GM21390 (cell line): ENCODE measurements around the gene GALNT15.

ENCODE experiments used
- ATAC-seq: cut with Tn5 transposase; IDR thresholded peaks from one replicate; pipeline ENCODE4 v1.9.1; 2021; ENCODE audit not compliant: unreplicated experiment

Gene GALNT15

DNA sequence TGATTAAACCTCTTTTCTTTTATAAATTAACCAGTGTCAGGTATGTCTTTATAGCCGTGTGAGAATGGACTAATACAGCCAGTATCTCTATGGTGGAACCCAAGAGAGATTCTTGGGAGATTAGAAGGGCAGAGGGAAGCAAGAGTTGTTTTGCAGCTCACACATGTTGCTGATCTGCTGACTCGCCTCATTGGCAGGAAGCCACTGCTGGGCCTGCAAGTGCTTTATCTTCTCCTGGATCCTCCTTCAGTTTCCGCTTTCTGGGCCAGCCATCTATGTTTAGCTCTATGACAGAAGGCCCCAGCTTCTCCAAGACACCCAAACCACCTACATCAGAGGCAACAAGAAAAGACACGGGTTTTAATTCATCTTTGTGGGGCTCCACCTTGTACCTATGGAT lies 23.4 kb upstream of the GALNT15 start:
- no peak for ATAC-seq

DNA sequence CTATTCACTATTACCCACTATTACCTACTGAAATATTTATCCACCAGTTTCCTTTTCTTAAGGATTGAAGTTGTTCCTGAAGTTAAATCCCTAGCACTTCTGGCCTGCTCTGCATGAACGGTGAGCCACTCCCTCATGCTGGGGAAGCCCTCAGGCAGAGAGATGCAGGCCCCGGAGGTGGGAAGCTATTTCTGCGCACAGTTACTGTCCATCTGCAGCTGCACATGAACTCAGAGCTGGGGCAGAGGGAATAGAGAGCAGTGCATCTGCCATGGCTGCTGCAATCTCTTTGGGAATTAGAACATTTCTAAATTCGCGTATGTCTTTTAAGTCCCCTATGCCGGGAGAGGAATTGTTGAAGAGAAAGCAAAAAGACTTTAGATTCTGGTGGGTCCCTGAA lies 6.3 kb upstream of the GALNT15 start:
- ATAC-seq: no peak

DNA sequence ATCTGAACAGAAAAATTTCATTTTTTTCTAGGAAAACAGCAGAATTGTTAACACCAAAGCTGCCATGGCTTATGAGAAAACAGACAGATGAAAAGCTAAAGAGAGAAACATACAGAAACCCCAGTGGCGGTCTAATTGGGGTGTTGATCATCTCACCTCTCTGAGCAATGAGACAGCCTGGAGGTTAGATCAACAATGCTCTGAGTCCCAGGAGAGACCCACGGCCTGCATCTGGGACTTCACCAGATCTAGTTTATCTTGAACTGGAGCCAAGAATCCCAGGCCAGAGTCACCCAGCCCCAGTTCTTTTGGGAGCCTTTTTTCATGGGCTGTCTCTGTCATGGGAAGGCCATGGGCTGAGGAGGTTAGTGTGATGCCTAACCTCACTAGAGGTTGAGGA lies 3.5 kb upstream of the GALNT15 start:
- ATAC-seq: no peak

DNA sequence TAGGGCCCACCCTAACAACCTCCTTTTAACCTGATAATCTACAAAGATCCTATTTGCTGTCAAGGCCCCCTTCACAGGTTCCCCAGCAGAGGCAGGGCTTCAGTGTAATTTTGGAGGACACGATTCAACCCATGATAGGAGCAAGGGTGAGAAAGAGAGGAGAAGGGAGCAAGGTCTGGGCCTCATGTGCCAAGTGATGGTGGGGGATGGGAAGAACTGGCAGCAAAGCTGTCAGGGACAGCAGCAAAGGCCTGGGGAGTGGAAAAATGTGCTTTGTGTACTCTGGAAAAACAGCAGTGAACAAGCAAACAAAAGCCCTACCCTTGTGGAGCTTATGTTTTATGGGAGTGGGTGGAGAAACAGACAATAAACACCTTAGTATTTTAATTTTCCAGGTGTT lies 2.7 kb upstream of the GALNT15 start:
- no peak for ATAC-seq

DNA sequence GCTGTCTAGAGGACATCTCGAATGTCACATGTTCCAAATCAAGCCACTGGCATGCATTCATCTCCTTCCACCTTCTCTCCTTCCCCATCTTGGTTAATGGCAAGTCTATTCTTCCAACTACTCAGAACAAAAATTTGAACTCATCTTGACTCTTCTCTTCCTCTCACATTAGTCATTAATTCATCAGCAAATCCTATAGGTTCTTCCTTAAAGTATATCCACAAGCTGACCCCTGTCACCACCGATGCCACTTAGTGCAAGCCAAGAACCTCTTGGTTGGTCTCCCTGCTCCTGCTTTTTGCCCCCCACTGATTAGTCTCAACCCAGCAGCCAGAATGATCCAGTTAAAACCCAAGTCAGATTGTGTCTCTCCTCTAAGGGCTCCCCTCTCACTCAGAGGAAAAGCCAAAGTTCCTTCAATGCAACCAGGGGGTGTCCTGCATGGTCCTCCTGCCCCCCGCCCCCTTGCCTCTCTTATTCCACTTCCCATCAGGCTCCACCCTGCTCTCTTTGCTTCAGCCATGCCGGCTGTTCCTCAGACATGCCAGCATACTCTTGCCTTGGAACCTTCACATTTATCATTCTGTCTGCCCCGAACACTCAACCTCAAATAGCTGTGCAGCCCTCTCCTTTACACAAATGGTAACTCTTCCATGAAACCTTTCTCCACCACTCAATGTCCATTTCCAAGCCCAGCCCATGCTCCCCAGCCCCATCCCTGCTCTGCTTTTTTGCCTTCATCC lies 1.0 kb upstream of the GALNT15 start:
- no peak for ATAC-seq

DNA sequence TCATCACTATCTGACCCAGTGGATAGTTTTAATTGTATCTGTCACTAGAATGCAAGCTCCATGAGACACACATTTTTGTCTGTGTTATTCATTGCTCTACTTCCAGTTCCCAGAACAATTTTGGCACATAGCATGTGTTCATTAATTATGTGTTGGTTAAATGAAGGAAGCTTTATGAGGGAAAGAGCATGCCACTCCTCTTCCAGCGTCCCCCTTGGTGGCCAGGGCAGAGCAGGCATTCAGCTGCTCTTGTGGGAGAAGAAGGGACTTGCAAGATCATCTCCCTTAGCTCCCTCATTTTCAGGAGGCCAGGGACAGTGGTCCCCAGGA lies 489 bp upstream of the GALNT15 start:
- ATAC-seq: no peak

DNA sequence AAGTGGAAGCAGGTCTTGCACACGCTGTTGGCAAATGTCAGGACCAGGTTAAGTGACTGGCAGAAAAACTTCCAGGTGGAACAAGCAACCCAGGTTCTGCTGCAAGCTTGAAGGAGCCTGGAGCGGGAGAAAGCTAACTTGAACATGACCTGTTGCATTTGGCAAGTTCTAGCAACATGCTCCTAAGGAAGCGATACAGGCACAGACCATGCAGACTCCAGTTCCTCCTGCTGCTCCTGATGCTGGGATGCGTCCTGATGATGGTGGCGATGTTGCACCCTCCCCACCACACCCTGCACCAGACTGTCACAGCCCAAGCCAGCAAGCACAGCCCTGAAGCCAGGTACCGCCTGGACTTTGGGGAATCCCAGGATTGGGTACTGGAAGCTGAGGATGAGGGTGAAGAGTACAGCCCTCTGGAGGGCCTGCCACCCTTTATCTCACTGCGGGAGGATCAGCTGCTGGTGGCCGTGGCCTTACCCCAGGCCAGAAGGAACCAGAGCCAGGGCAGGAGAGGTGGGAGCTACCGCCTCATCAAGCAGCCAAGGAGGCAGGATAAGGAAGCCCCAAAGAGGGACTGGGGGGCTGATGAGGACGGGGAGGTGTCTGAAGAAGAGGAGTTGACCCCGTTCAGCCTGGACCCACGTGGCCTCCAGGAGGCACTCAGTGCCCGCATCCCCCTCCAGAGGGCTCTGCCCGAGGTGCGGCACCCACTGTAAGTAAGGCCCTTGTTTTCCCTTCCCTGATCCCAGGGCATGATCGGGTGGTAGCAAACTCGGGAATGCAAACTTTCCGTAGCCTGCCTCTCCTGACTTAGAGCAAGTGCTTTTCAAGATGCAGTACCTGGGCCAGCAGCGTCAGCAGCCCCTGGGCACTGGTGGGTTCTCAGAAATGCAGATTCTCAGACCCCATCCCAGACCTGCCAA lies 759 bp downstream of the GALNT15 start:
- ATAC-seq: no peak

DNA sequence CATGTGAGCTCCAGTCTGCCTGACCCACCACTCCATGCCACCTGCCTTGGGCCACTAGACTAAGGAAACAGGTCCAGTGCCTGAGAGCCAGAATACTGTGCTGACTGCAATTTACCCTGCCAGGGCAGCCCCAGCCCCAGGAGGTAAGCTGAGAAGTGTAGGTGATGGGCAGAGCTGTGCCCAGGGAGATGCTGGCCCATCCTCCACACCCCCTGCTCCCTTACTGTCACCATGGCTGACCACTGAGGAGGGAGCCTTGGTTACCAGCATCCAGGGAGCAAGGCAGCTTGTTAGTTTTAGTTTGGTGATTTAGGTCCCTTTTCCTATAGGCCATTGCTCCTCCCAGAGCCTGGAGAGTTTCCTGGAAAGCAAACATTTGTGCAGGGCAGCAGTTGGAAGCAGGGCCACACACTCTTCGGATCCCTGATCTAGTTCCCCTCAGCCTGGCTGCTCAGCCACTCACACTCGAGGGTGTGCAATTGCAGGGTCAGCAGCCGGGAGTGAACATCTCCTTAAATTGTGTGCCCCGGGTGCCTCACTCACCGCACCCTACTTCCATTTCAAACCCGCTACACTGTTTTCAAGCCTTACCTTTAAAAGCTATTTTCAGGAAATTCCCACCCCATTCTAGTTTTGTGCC lies 2.0 kb downstream of the GALNT15 start:
- ATAC-seq: no peak

DNA sequence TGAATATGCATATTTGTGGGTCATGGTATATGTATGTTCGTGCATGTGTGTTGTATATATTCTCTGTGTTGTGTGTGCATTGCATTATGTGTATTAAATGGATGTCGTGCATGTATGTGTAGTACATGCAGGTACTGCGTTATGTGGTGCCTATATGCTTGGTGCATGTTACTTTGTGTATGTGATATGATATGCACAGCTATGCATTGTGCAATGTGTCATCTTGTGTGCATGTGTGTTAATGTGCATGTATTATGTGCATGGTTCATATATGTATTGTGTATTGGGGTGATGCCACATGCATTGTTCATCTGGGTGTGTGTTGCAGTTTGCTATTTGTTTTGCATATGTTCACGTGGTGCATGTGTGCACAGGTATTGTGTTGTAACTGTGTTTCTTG lies 2.9 kb downstream of the GALNT15 start:
- ATAC-seq: no peak

DNA sequence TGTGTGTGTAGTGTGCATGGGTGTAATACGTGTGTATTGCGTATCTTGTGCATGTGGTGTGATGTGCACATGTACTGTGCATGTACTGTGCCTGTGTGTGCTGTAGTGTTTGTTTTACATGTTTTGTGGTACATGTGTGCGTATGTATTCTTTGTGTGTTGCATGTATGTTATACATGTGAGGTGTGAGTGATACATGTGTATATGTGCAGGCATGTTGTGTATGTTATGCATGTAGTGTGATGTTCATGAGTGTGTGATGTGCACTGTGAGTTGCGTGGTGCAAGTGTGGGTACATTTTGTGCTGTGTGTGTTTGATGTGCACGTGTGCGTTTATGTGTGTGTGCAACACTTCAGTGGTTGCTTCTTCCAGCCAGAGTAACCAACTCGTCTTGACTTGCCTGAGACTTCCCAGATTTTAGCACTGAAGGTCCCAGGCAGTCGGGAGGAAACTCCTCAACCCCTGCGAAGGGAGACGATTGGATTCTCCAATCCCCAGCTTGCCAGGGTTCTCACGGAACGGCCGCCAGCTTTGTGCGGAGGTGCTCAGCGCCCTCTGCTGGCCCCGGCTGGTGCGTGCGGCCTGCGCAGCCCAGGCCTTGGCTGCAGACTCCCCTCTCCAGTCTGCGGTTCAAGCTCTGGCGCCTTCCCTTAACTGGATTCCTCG lies 3.6 kb downstream of the GALNT15 start:
- ATAC-seq: peak; percentile 82

DNA sequence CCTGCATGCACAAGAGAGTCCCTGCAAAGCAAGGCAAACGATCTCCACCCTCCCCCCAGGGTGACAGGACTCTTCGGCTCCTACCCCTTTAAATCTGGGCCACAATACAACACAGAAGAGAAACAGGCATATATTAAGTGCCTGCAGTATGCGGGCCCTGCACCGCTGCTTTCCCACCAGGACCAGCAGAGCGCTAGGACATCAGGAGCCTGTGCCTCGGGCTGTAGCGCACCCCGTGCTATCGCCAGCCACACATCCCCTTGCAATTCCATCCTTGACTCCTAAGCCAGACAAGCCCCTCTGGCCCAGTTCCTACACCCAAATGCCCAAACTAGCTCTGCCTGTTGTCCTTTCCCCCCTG lies 4.1 kb downstream of the GALNT15 start:
- peak; percentile 20 for ATAC-seq

DNA sequence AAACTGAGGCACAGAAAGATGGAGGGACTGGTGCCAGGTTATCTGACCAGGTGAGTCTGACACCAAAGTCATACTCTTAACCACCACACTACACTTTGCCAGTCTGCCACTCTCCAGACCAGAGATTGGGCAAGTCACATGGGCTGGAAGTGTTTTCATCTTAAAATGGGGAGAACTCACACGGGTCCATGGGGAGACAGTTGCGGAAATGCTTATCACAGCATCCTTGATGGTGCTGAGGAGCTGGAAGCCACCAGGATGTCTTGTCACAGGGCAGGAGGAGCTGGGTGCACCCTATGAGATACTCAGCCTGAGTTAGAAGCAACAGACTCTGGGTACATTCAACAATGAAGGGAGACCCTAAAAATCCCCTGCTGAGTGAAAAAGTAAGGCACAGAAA lies 4.8 kb downstream of the GALNT15 start:
- ATAC-seq: no peak

DNA sequence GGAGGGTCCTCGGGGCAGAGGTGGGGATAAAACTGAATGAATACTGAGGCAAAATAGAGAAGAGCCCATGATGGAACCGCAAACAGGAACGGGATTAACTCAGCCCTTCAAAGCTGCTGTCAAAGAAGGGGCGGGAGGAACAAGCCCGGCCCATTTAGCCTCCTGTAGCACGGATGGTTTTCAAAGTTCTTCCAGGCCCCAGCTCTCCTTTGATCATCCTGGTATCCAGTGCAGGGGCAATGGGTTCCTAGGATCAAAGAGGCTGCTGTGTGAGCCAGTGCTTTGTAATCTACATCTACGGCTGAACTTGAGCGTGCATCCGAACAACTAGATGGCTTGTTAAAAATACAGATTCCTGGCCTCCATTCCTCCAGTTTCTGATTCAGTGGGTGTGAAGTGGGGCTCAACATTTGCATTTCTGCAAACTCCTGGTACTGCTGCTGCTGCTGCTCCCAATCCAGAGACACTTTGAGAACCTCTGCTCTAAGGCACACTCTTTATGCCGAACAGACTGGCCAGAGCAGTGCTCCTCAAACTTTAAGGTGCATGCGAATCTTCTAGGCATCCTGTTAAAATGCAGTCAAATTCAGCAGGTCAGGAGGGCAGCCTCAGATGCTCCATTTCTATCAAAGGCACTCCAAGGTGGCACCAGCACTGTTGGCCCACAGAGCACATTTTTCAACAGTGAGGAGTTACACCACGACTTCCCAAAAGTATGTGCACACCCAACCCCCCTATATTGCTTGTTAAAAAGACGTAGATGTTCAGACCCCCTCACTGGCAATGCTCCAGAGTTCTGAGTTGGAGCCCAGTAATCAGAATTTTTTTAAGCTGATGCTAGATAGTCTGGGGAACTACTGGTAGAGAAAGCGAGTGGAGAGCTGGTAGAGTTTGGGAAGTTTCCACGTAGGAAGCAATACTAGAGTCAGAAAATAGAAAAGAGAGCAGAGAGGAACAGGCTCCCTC lies 5.6 kb downstream of the GALNT15 start:
- no peak for ATAC-seq

DNA sequence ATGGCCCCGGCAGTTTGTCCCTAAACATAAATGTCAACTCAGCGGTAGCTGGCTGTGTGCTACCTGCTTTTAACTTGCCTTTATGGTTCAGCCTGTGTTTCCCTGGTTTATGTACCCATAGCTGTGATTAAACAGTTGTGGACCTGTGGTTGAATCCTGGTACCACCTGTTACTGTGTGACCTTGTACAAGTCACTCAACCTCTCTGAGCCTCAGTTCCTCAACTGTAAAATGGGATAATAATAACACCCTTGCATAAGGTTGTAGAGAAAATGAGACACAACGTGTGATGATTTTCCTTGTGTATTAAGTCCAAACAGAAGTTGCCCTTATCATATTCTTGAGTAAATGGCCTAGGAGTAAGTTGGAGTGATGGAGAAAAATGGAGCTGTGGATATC lies 6.3 kb downstream of the GALNT15 start:
- no peak for ATAC-seq

DNA sequence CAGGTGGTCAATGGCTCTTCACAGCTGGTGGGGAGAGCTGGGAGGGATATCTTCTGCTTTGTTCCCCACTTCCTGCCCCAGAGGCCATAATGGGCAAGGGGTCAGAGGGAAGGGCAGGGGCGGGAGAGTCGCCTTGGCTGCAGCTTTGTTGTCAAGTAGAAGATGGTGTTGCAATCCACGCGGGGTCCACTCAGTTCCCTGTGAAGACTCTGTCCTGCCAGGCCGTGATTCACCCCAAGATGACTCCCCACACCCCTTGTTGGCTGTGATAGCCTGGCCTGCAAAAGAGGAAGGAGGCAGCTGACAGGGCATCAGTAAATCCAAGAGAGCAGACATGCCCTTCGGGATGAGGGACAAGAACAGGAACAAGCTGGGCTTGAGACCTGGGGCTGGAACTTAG lies 6.9 kb downstream of the GALNT15 start:
- ATAC-seq: no peak

DNA sequence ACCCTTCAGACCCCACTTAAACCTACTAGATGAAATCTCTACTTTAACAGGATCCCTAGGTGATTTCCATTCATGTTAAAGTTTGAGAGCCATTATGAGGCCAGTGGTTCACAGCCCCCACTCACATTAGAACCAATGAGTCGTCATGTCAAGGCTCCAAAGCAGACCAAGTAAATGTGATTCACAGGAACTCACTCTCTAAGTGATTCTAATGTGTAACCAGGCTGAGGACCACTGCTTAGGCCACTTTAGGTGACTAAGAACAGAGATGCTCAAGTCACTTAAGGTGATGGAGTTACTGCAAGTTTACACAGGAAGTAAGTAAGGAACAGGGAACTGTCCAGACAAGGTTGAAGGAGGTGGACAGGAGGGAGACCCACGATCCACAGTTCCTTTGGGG lies 7.7 kb downstream of the GALNT15 start:
- ATAC-seq: no peak

DNA sequence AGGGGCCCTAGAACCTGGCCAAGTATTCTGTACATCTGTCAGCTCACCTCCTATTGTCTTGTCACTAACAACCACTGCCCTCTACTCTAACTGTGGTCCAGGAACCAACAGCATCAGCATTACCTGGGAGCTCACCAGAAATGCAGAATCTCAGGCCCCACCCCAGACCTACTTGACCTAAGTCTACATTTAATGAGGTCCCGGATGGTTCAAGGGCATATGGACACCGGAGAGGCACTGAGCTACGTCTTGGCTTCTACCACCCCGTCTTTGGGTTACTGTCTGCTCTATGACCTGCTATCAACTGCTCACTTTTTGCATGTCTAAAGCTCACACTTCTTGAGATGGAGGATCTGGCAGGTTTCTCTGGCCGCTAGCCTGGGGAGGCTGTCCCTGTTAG lies 8.1 kb downstream of the GALNT15 start:
- ATAC-seq: no peak

DNA sequence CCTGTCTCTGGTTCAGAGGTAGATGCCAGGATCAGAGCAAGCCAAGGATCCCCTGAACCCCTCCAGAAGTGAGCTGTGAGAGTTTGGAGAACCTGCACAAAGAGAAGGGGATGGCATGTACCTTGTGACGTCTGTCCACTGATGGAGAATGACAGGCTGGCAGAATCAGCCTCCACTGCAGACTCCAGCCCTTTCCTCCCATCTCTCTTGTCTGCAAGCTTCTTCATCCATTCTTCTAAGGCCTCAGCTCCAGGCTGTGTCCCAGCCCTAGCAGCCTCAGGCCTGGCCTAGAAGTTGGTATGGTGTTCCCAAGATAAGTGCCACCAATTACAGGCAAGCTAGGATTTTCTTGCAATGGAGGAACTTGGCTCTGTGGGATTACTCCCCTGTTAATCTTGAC lies 8.6 kb downstream of the GALNT15 start:
- no peak for ATAC-seq

DNA sequence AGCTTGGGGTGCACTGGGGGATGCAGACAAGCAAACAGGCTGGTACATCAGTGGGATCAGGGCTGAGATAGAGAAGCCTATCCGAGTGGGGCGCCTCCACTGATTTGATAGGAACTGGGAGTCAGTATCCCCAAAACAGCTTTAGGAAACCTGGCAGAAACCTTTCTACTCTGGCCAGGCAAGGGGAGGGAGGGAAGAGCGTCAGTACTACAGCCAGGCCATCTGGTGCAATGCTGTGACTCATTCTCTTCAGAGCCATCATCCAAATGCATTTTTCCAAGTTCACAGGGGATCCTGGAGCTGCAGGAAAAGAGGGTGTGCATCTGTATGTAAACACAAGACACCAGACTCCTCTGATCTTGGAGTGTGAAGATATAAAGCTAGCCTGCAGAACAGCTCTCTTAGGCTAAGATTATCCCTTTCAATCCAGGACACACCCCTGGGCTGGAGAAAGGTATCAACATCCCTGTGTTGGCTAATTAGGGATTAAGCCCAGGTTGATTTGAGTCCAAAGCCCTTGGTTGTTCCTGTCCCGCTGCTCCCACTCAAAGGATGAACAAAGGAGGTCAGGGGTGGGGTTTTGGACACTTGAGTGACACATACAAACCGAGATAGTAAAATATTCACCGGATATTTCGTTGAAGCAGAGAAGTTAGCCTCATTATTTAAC lies 9.3 kb downstream of the GALNT15 start:
- ATAC-seq: no peak

DNA sequence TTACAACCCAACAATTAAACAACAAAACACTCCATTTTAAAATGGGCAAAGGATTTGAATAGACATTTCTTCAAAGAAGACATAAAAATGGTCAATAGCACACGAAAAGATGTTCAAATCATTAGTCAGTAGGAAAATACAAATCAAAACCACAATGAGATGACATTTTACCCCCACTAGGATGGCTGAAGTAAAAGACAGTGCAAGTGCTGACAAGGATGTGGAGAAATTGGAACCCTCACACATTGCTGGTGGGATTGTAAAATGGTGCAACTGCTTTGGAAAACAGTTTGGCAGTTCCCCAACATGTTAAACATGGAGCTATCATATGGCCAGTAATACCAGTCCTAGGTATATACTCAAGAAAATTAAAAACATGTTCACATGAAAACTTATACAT lies 11.6 kb downstream of the GALNT15 start:
- no peak for ATAC-seq
